Measurements from ENCODE around the gene STOML3. TPM values are rescaled to one million over a fixed set of nuclear protein-coding genes. Genes with fewer than 3 reads are reported as not detected.

Gene STOML3
- polyA plus RNA-seq, 3 donors, result not detected

GRCh38 chr13:38944219-38944618 lies 46.4 kb downstream of the STOML3 start:
- 48 to 52% (median 50%) methylated on average over 3 of the region's 3 CpGs for WGBS, 3 donors
- no peak overlapping the region for H3K27ac ChIP-seq (ENCODE audit: low read depth, low read length)

DNA sequence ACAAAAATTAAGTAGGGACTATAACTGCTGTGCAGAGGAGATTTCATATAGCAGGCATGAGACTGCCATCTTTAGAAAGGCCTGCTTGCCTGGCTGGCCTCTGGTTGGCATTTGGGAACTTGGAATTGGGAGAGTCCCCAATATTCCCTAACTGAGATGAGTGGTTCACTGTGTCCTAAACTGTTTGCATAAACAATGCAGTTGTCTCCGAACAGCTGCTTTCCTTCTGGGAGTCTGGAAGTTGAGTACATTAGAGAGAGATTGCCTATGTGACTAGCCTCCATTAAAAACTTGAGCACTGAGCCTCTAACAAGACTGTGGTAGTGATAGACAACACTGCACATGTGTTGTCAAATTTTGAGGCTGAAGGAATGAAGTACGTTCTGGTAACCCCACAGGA lies 47.4 kb downstream of the STOML3 start:
- 76 to 88% (median 84%) methylated on average over 2 of the region's 2 CpGs for WGBS, 3 donors
- H3K27ac ChIP-seq (ENCODE audit: low read depth, low read length), result no peak overlapping the region

DNA sequence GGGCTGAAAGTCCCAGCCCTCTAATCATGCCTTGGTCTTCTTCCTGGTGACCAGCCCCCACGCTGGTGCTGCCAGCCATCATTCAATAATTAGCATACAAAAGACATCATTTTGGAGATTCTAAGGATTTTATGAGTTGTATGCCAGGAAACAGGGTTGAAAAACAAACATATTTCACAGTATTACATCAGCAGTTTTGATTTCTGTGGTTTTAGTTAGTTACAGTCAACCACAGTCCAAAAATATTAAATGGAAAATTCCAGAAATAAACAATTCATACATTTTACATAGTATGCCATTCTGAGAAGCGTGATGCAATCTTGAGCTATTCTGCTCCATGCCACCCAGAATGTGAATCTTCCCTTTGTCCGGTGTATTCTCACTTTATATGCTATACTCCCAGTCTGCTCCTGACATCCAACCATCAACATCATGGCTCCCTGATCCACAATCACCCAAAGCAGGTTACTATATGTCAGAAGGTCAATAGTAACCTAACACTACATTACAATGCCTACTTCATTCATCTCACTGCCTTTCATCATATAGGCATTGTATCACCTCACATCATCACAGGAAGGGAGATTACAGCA lies 49.2 kb downstream of the STOML3 start:
- WGBS, 3 donors, result 75 to 90% (median 80%) methylated on average over 3 of the region's 3 CpGs
- H3K27ac ChIP-seq (ENCODE audit: low read depth, low read length), result no peak overlapping the region

GRCh38 chr13:38933786-38934185 lies 56.8 kb downstream of the STOML3 start:
- H3K27ac ChIP-seq (ENCODE audit: low read depth, low read length), result no peak overlapping the region

- 84 to 88% (median 87%) methylated on average over 1 of the region's 1 CpG for WGBS, 3 donors
- no peak overlapping the region for H3K27ac ChIP-seq (ENCODE audit: low read depth, low read length)
These were observed 68.5 kb downstream of the STOML3 start for GRCh38 chr13:38922170-38922569.

- 67 to 90% (median 72%) methylated on average over 2 of the region's 2 CpGs for WGBS, 3 donors
- no peak overlapping the region for H3K27ac ChIP-seq (ENCODE audit: low read depth, low read length)
These were observed 69.5 kb downstream of the STOML3 start for GRCh38 chr13:38921081-38921480.

Other genes starting within 250 kb of the STOML3 start
- gene PROSER1, start 47.3 kb upstream of the STOML3 start, polyA plus RNA-seq, result 1 to 10 TPM; 6.2 to 9.0 (median 8.5) TPM
- 10 to 100 TPM in 2 of 3 donors, 1 to 10 TPM in 1; 5.8 to 18.2 (median 11.2) TPM for gene NHLRC3, start 47.6 kb upstream of the STOML3 start, polyA plus RNA-seq

Data from adipose tissue (tissue), 3 donors.